Measurements from ENCODE around the gene PLA2G10. TPM values are rescaled to one million over a fixed set of nuclear protein-coding genes. Genes with fewer than 3 reads are reported as not detected.
"Not testable (repeated sequence)": the region's sequence is repeated elsewhere in the genome, so short reads cannot be mapped to it uniquely, and the experiment has no call there.

PLA2G10 gene, protein sequence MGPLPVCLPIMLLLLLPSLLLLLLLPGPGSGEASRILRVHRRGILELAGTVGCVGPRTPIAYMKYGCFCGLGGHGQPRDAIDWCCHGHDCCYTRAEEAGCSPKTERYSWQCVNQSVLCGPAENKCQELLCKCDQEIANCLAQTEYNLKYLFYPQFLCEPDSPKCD
- not detected for total RNA-seq
- long read RNA-seq, result 0 reads

DNA sequence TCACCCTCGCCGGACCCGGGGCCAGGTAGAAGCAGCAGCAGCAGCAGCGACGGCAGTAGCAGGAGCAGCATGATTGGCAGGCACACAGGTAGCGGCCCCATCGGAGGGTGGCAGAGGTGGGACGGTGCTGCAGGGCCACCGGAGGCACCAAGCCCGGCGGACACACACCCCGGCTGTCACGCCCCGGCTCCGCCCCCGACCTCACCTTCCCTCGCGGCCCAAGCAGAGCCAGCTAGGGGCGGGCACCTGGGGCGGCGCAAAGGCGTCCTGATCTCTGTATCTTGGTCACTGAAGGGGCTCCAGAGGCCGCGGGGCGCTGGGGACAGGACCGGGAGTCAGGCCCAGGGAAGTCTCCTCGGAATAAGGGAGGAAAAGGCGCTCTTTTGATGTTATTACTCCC, at the start of gene PLA2G10:
PLA2G10 (minus strand) TSS at position 180 of the 400 bp plus-strand sequence; CDS start at position 101, 79 bp downstream.
- H3K27me3 ChIP-seq (ENCODE audit: low read depth); DNase-seq; H3K9me3 ChIP-seq (replicated peaks); H3K4me3 ChIP-seq; H3K4me1 ChIP-seq; H3K36me3 ChIP-seq; H3K27ac ChIP-seq (replicated peaks); intact Hi-C loops (cut with micrococcal nuclease): not testable (repeated sequence)

DNA sequence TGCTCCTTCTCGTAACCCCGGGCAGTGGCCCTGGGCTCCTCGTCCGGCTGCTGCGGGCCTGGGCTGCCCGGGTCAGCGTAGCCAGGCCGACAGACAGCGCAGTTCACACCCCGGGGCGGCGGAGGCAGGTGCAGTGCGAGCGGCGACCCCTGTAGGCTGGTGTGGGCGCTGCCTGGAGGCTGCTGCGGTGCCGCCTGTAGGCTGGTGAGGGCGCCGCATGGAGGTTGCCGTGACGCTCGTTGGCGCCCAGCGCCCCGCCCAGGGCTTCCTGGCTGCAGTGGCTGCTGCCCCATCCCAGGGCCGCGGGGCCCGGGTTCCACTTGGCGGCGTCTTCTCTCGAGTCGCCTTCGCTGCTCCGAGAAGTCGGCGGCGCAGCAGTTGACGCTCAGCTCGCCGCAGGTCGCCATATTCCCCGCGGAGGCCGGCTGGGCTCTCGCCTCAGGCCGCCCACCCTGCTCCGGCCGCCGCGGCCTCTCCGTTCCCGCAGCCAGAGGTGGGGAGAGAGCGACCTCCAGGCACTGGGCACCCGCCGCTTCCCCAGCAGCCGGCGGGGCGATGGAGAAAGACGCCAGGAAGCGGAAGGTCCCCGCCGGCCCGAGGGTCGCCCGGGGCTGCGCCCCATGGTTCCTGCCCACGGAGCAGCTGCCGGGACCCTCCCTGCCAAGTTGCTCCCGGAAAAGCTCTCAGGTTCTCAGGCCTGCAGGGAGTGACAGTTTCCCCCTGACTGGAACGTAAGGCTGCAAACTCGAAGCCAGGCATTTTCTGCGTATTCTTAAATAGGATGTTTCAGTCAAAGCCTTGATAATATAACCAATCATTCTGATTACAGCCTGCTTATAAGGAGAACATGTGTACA, 48.4 kb upstream of the PLA2G10 start, which contains the start of gene NPIPA2:
NPIPA2 (plus strand) TSS at position 261 of the 856 bp plus-strand sequence. CDS start 5,533 bp downstream, outside the sequence.
- H3K36me3 ChIP-seq; intact Hi-C loops (cut with micrococcal nuclease); H3K4me1 ChIP-seq: not testable (repeated sequence)

DNA sequence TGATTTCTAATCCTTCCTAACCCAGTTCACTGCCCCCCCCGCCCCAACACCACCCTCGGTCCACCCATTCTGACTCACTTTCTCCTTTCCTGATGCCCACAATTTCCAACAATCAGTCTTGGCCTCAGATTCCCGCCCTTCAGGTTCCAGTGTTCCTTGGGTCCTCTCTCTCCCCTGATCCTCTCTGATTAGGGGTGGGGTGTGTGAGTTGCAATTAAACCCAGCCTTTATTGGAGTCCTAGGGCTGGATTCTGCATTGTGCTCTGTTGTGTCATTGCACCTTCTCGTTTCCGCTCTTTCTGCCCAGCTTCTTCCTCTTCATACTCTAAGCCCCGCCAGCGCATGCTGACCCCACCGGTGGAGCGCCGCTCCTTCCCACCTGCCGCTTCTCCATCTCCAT, 47.7 kb upstream of the PLA2G10 start:
- H3K27ac ChIP-seq (replicated peaks); H3K36me3 ChIP-seq; H3K4me1 ChIP-seq; H3K27me3 ChIP-seq (ENCODE audit: low read depth); intact Hi-C loops (cut with micrococcal nuclease); H3K9me3 ChIP-seq (replicated peaks); H3K4me3 ChIP-seq; DNase-seq: not testable (repeated sequence)

More for the DNA sequence above, 48.4 kb upstream of the PLA2G10 start, which contains the start of gene NPIPA2:
- H3K27ac ChIP-seq (replicated peaks); H3K4me3 ChIP-seq; H3K9me3 ChIP-seq (replicated peaks); H3K27me3 ChIP-seq (ENCODE audit: low read depth); DNase-seq: not testable (repeated sequence)

DNA sequence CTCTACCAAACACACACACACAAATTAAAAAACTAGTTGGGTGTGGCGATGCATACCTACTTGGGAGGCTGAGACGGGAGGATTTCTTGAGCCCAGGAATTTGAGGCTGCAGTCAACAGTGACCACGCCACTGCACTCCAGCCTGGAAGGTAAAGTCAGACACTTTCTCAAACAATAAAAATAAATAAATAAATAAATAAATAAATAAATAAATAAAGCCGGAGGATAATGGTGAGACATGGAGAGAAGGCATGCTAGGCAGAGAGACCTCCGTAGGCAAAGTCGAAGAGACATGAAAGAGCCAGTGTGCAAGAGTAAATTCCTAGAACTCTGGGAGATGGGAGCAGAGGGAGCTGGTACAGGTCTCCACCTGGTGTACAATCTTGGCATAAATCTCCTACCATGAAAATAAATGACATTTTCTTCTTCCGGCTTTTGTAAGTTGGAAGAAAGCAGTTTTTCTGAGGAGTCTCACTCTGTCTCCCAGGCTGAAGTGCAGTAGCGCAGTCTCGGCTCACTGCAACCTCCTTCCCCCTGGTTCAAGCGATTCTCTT, 46.8 kb upstream of the PLA2G10 start:
- intact Hi-C loops (cut with micrococcal nuclease); DNase-seq; H3K27ac ChIP-seq (replicated peaks); H3K9me3 ChIP-seq (replicated peaks); H3K4me3 ChIP-seq; H3K27me3 ChIP-seq (ENCODE audit: low read depth); H3K36me3 ChIP-seq; H3K4me1 ChIP-seq: not testable (repeated sequence)

DNA sequence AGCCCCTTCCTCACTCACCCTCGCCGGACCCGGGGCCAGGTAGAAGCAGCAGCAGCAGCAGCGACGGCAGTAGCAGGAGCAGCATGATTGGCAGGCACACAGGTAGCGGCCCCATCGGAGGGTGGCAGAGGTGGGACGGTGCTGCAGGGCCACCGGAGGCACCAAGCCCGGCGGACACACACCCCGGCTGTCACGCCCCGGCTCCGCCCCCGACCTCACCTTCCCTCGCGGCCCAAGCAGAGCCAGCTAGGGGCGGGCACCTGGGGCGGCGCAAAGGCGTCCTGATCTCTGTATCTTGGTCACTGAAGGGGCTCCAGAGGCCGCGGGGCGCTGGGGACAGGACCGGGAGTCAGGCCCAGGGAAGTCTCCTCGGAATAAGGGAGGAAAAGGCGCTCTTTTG, 39.1 kb upstream of the PLA2G10 start:
- intact Hi-C loops (cut with micrococcal nuclease); H3K27me3 ChIP-seq (ENCODE audit: low read depth); DNase-seq: not testable (repeated sequence)

DNA sequence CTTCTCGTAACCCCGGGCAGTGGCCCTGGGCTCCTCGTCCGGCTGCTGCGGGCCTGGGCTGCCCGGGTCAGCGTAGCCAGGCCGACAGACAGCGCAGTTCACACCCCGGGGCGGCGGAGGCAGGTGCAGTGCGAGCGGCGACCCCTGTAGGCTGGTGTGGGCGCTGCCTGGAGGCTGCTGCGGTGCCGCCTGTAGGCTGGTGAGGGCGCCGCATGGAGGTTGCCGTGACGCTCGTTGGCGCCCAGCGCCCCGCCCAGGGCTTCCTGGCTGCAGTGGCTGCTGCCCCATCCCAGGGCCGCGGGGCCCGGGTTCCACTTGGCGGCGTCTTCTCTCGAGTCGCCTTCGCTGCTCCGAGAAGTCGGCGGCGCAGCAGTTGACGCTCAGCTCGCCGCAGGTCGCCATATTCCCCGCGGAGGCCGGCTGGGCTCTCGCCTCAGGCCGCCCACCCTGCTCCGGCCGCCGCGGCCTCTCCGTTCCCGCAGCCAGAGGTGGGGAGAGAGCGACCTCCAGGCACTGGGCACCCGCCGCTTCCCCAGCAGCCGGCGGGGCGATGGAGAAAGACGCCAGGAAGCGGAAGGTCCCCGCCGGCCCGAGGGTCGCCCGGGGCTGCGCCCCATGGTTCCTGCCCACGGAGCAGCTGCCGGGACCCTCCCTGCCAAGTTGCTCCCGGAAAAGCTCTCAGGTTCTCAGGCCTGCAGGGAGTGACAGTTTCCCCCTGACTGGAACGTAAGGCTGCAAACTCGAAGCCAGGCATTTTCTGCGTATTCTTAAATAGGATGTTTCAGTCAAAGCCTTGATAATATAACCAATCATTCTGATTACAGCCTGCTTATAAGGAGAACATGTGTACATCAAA, 9.3 kb upstream of the PLA2G10 start, which contains the start of gene NPIPA3:
NPIPA3 (plus strand) TSS at position 256 of the 856 bp plus-strand sequence. CDS start 5,533 bp downstream, outside the sequence.
- H3K27ac ChIP-seq (replicated peaks); intact Hi-C loops (cut with micrococcal nuclease); DNase-seq: not testable (repeated sequence)

More for the DNA sequence above, 39.1 kb upstream of the PLA2G10 start:
- not testable (repeated sequence) for H3K4me1 ChIP-seq; H3K36me3 ChIP-seq; H3K4me3 ChIP-seq; H3K27ac ChIP-seq (replicated peaks); H3K9me3 ChIP-seq (replicated peaks)

DNA sequence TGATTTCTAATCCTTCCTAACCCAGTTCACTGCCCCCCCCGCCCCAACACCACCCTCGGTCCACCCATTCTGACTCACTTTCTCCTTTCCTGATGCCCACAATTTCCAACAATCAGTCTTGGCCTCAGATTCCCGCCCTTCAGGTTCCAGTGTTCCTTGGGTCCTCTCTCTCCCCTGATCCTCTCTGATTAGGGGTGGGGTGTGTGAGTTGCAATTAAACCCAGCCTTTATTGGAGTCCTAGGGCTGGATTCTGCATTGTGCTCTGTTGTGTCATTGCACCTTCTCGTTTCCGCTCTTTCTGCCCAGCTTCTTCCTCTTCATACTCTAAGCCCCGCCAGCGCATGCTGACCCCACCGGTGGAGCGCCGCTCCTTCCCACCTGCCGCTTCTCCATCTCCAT, 8.6 kb upstream of the PLA2G10 start:
- H3K4me3 ChIP-seq; H3K27me3 ChIP-seq (ENCODE audit: low read depth); H3K9me3 ChIP-seq (replicated peaks); intact Hi-C loops (cut with micrococcal nuclease); H3K27ac ChIP-seq (replicated peaks); H3K4me1 ChIP-seq; H3K36me3 ChIP-seq; DNase-seq: not testable (repeated sequence)

More for the DNA sequence above, 9.3 kb upstream of the PLA2G10 start, which contains the start of gene NPIPA3:
- not testable (repeated sequence) for H3K9me3 ChIP-seq (replicated peaks); H3K36me3 ChIP-seq; H3K4me3 ChIP-seq; H3K27me3 ChIP-seq (ENCODE audit: low read depth); H3K4me1 ChIP-seq

DNA sequence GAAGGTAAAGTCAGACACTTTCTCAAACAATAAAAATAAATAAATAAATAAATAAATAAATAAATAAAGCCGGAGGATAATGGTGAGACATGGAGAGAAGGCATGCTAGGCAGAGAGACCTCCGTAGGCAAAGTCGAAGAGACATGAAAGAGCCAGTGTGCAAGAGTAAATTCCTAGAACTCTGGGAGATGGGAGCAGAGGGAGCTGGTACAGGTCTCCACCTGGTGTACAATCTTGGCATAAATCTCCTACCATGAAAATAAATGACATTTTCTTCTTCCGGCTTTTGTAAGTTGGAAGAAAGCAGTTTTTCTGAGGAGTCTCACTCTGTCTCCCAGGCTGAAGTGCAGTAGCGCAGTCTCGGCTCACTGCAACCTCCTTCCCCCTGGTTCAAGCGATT, 7.8 kb upstream of the PLA2G10 start:
- H3K9me3 ChIP-seq (replicated peaks); intact Hi-C loops (cut with micrococcal nuclease); H3K27me3 ChIP-seq (ENCODE audit: low read depth); DNase-seq; H3K4me3 ChIP-seq; H3K36me3 ChIP-seq; H3K27ac ChIP-seq (replicated peaks); H3K4me1 ChIP-seq: not testable (repeated sequence)

DNA sequence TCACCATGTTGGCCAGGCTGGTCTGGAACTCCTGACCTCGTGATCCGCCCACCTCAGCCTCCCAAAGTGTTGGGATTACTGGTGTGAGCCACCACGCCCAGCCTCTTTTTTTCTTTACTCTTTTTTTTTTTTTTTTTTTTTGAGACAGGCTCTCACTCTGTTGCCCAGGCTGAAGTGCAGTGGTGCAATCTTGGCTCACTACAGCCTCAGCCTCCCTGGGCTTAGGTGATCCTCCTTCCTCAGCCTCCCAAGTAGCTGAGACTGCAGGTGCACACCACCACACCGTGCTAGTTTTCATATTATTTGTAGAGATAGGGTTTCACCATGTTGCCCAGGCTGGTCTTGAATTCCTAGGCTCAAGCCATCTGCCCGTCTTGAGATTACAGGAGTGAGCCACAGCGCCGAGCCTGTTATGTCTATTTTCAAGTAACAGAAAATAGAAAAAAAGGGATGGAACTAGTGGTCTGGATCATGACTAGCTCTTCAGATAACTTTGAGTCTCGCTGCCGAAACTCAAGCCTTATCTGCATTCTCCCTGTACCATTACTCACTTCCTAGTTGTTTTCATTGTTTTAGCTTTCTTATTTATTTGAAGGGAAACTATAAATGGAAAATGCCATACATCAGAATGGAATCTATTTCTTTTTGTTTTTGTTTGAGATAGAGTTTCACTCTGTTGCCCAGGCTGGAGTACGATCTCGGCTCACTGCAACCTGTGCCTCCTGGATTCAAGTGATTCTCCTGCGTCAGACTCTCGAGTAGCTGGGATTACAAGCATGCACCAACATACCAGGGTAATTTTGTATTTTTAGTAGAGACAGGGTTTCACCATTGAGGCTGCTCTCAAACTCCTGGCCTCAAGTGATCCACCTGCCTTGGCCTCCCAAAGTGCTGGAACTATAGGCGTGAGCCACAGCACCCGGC, 8.0 kb downstream of the PLA2G10 start:
- H3K4me3 ChIP-seq; H3K27ac ChIP-seq (replicated peaks); H3K36me3 ChIP-seq; H3K4me1 ChIP-seq; H3K9me3 ChIP-seq (replicated peaks); H3K27me3 ChIP-seq (ENCODE audit: low read depth); intact Hi-C loops (cut with micrococcal nuclease); DNase-seq: not testable (repeated sequence)

Measured in left ventricle myocardium inferior (tissue), 1 donor.